Sigmoid colon (tissue), 7 donors: ENCODE measurements around the gene BRIP1. TPM values are rescaled to one million over a fixed set of nuclear protein-coding genes. Genes with fewer than 3 reads are reported as not detected.

ENCODE experiments used
- DNase-seq: peaks from one replicate; pipeline ENCODE4 v3.0.0-alpha.2; 2019
- H3K27ac ChIP-seq, 4 donors: fragments of 200-600 bp; sonication (generic); one replicate each; pipeline ENCODE4 v1.5.1; 2016 to 2019; ENCODE audit warnings: mild to moderate bottlenecking in 1 of 4
- H3K27me3 ChIP-seq, 3 donors: fragments of 200-600 bp; sonication (generic); one replicate each; pipeline ENCODE4 v1.5.1; 2019; ENCODE audit warnings: mild to moderate bottlenecking in 1 of 3
- H3K36me3 ChIP-seq, 4 donors: fragments of 200-600 bp; sonication (generic); one replicate each; pipeline ENCODE4 v1.5.1; 2016 to 2019
- H3K4me1 ChIP-seq, 4 donors: fragments of 200-600 bp; sonication (generic); one replicate each; pipeline ENCODE4 v1.5.1; 2017 to 2019
- H3K4me3 ChIP-seq, 4 donors: fragments of 200-600 bp; sonication (generic); one replicate each; pipeline ENCODE4 v1.5.1; 2017 to 2019; ENCODE audit warnings: mild to moderate bottlenecking in 2 of 4, moderate library complexity in 1 of 4
- H3K9me3 ChIP-seq, 4 donors: fragments of 200-600 bp in 3 of 4; sonication (generic) in 3 of 4; one replicate each; pipeline versions ENCODE4 v1.5.1 to v1.6.1; 2013 to 2019
- EP300 ChIP-seq, 4 donors: sonication (generic); formaldehyde crosslinking; IDR thresholded peaks; one replicate each; pipeline ENCODE4 v1.6.1; 2017; ENCODE audit warnings: antibody characterized with exemption in 4 of 4
- POLR2A ChIP-seq, 2 donors: fragments of 450-650 bp; IDR thresholded peaks; one replicate each; pipeline ENCODE4 v1.6.1; 2016; ENCODE audit warnings: antibody characterized with exemption in 2 of 2, mild to moderate bottlenecking in 2 of 2, moderate library complexity in 2 of 2
- POLR2AphosphoS5 ChIP-seq, 4 donors: sonication (generic); formaldehyde crosslinking; IDR thresholded peaks; one replicate each; pipeline ENCODE4 v1.6.1; 2017; ENCODE audit warnings: antibody characterized with exemption in 4 of 4
- WGBS, 2 donors: extraction: QIAGEN DNeasy Blood & Tissue Kit; methylation state at CpG; one replicate each; pipeline ENCODE4 v1.1.7; 2013; 5-methylcytosine and 5-hydroxymethylcytosine counted together
- intact Hi-C: fragments of 100-400 bp; cut with DNase I; formaldehyde crosslinking; loops from one replicate; pipeline ENCODE4 v1.15.1; 2023
- polyA plus RNA-seq, 3 donors: library from polyadenylated mRNA; stranded (reverse); fragments of 200-250 nt; gene quantifications; one replicate each; pipeline ENCODE4 v1.2.3, GENCODE V29; 2013
- total RNA-seq, 4 donors: library from RNA; depleted of rRNA; stranded (reverse); fragments of >200 nt; gene quantifications; one replicate each; pipeline ENCODE4 v1.1.0, GENCODE V29; 2016
- TF ChIP-seq, protein P1 (sequence below), 4 experiments: fragments of 450-650 bp in 3 of 4; fragments of 200-600 bp in 1 of 4; IDR thresholded peaks; one replicate each; pipeline ENCODE4 v1.5.1; 2016 to 2019; ENCODE audit warnings: antibody characterized with exemption in 4 of 4, mild to moderate bottlenecking in 3 of 4, moderate library complexity in 2 of 4
- donor health status: healthy with polysubstance abuse.
- donor health status: Bipolar disorder and iron deficiency.
- donor health status: healthy.

The BRIP1 gene
- total and polyA plus RNA-seq, 7 donors, result under 0.01 to 1.5 (median 0.41) TPM; not detected in 1

- DNase-seq, result no peak
- H3K4me3 ChIP-seq, result no peak overlapping the region
- intact Hi-C loops, result loop anchor here (10.0 kb wide), 1 partner anchor 54 kb away; no protein-coding TSS in a partner anchor
- H3K27me3 ChIP-seq, result no peaks in the 10 kb centered on the region
- no peaks in the 10 kb centered on the region for H3K36me3 ChIP-seq
- no peaks in the 10 kb centered on the region for H3K9me3 ChIP-seq
- no peaks in the 10 kb centered on the region for H3K4me1 ChIP-seq
- TF ChIP-seq POLR2A (IDR thresholded peaks at IDR 0.05), result peak in 1 of 2 donors; percentile 6
- TF ChIP-seq, protein P1, sequence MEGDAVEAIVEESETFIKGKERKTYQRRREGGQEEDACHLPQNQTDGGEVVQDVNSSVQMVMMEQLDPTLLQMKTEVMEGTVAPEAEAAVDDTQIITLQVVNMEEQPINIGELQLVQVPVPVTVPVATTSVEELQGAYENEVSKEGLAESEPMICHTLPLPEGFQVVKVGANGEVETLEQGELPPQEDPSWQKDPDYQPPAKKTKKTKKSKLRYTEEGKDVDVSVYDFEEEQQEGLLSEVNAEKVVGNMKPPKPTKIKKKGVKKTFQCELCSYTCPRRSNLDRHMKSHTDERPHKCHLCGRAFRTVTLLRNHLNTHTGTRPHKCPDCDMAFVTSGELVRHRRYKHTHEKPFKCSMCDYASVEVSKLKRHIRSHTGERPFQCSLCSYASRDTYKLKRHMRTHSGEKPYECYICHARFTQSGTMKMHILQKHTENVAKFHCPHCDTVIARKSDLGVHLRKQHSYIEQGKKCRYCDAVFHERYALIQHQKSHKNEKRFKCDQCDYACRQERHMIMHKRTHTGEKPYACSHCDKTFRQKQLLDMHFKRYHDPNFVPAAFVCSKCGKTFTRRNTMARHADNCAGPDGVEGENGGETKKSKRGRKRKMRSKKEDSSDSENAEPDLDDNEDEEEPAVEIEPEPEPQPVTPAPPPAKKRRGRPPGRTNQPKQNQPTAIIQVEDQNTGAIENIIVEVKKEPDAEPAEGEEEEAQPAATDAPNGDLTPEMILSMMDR (IDR thresholded peaks at IDR 0.05), result peak in 1 of 4 experiments; percentile 6
- TF ChIP-seq EP300 (IDR thresholded peaks at IDR 0.05), result no peak
- no peak overlapping the region for H3K27ac ChIP-seq
- WGBS, 2 donors, result 94 to 96% methylated on average over 2 of the region's 2 CpGs
These were observed 104.9 kb downstream of the BRIP1 start for GRCh38 chr17:61758430-61758829.

GRCh38 chr17:61757168-61757567, 106.2 kb downstream of the BRIP1 start:
- intact Hi-C loops, result loop anchor here (10.0 kb wide), 1 partner anchor 52 kb away; no protein-coding TSS in a partner anchor
- Histone ChIP-seq H3K27me3 (no peaks in the 10 kb centered on the region), H3K9me3 (no peaks in the 10 kb centered on the region), H3K4me3 (no peak overlapping the region), H3K27ac (no peak overlapping the region), H3K4me1 (no peaks in the 10 kb centered on the region), H3K36me3 (no peaks in the 10 kb centered on the region)
- DNase-seq, result no peak
- TF ChIP-seq, protein P1 (IDR thresholded peaks at IDR 0.05), result no peak
- TF ChIP-seq POLR2AphosphoS5 (IDR thresholded peaks at IDR 0.05) (no peak), EP300 (IDR thresholded peaks at IDR 0.05) (no peak), POLR2A (IDR thresholded peaks at IDR 0.05) (no peak)

DNA sequence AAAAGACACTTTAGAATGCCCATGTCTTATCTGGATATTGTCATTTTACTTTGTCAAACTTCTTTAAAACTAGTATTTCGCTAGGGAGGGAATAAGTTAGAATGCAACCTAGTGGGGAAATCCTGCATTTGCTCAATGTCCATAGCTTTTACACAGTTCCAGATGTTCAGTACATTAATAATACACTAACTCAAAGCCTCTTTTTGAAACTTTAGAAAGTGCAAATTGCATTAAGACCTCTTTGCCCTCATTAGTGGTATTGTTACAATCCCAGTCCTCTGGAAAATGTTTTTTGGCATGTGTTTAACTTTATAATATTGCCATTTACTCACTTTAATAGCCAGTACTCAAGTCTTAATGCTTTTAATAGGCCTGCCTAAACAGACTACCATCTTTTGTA, 106.8 kb downstream of the BRIP1 start:
- H3K27me3 ChIP-seq, result no peaks in the 10 kb centered on the region
- intact Hi-C loops, result loop anchor here (10.0 kb wide), 1 partner anchor 52 kb away; no protein-coding TSS in a partner anchor
- no peaks in the 10 kb centered on the region for H3K9me3 ChIP-seq
- H3K36me3 ChIP-seq, result no peaks in the 10 kb centered on the region
- no peaks in the 10 kb centered on the region for H3K4me1 ChIP-seq
- no peak for DNase-seq
- TF ChIP-seq, protein P1 (IDR thresholded peaks at IDR 0.05), result no peak
- TF ChIP-seq POLR2AphosphoS5 (IDR thresholded peaks at IDR 0.05) (no peak), POLR2A (IDR thresholded peaks at IDR 0.05) (no peak), EP300 (IDR thresholded peaks at IDR 0.05) (no peak)
- no peak overlapping the region for H3K4me3 ChIP-seq
- no peak overlapping the region for H3K27ac ChIP-seq
- WGBS, 2 donors, result 87 to 90% methylated on average over 1 of the region's 1 CpG

- Histone ChIP-seq H3K27me3 (no peaks in the 10 kb centered on the region), H3K27ac (no peak overlapping the region), H3K4me1 (no peaks in the 10 kb centered on the region), H3K4me3 (no peak overlapping the region), H3K9me3 (no peaks in the 10 kb centered on the region), H3K36me3 (no peaks in the 10 kb centered on the region)
- 97 to 98% methylated on average over 5 of the region's 5 CpGs for WGBS, 2 donors
- intact Hi-C loops, result loop anchor here (10.0 kb wide), 1 partner anchor 51 kb away; no protein-coding TSS in a partner anchor
- no peak for DNase-seq
- TF ChIP-seq EP300 (IDR thresholded peaks at IDR 0.05) (no peak), POLR2AphosphoS5 (IDR thresholded peaks at IDR 0.05) (no peak), POLR2A (IDR thresholded peaks at IDR 0.05) (no peak)
- TF ChIP-seq, protein P1 (IDR thresholded peaks at IDR 0.05), result no peak
These were observed 107.7 kb downstream of the BRIP1 start for GRCh38 chr17:61755668-61756067.

- Histone ChIP-seq H3K4me3 (no peak overlapping the region), H3K36me3 (no peaks in the 10 kb centered on the region), H3K9me3 (no peaks in the 10 kb centered on the region), H3K27ac (no peak overlapping the region), H3K27me3 (no peaks in the 10 kb centered on the region), H3K4me1 (no peaks in the 10 kb centered on the region)
- no peak for TF ChIP-seq POLR2A (IDR thresholded peaks at IDR 0.05)
- DNase-seq, result no peak
- intact Hi-C loops, result loop anchor here (10.0 kb wide), 1 partner anchor 50 kb away; no protein-coding TSS in a partner anchor
These were observed 108.2 kb downstream of the BRIP1 start for GRCh38 chr17:61755078-61755477.
